Endothelial cell of umbilical vein (primary cell): Measurements from ENCODE around the gene GSTO2. TPM values are rescaled to one million over a fixed set of nuclear protein-coding genes. Genes with fewer than 3 reads are reported as not detected.
A peak's percentile ranks its signal among the peaks of the same experiment; 100 is the strongest.

Experiments used
- BruUV-seq: library from RNA; stranded (reverse); fragments of 400-500 nt; replicated peaks from 2 replicates; lab custom pipeline; 2021; lab: Mats Ljungman, UMichigan
- CTCF ChIA-PET: fragments of 300-600, 350-600 bp; sonication (Branson Sonifier 250); formaldehyde crosslinking; loops from one replicate; lab custom pipeline; 2021; ENCODE audit warnings: antibody characterized with exemption, inconsistent platforms; lab: Charles Lee
- POLR2A ChIA-PET: fragments of 300-600, 350-600 bp; sonication (Branson Sonifier 250); formaldehyde crosslinking; loops from one replicate; lab custom pipeline; 2021; ENCODE audit warnings: antibody characterized with exemption, inconsistent platforms; lab: Charles Lee
- DNase-seq: peaks from one replicate; pipeline ENCODE4 v3.0.0-alpha.2; 2011; ENCODE audit warnings: low read depth, low spot score
- FAIRE-seq: peaks from 2 replicates; lab custom pipeline; 2011; peaks lifted over from hg19 to GRCh38; lab: Jason Lieb, UNC
- H2AFZ ChIP-seq: 2 replicates; pipeline ENCODE4 v1.6.0; 2012; ENCODE audit warnings: low read depth, low read length, control low read depth, inconsistent platforms
- H3K27ac ChIP-seq: 2 replicates; pipeline ENCODE4 v1.5.1; 2011; ENCODE audit warnings: low read depth, mild to moderate bottlenecking, control low read depth, low read length, moderate library complexity; ENCODE audit not compliant: insufficient read depth
- H3K27me3 ChIP-seq, 2 experiments: 2 replicates each; pipeline versions ENCODE4 v1.6.0 to v1.6.1; 2011; ENCODE audit warnings: low read length in 2 of 2, mixed read lengths in 1 of 2; ENCODE audit not compliant: control insufficient read depth in 2 of 2, insufficient read depth in 2 of 2
- H3K36me3 ChIP-seq, 2 experiments: 2 replicates in 1 of 2; 3 replicates in 1 of 2; pipeline ENCODE4 v1.5.1; 2011; ENCODE audit warnings: low read length in 2 of 2, mild to moderate bottlenecking in 1 of 2, moderate library complexity in 1 of 2; ENCODE audit not compliant: control insufficient read depth in 2 of 2, insufficient read depth in 2 of 2; ENCODE audit errors: extremely low read depth in 1 of 2
- H3K4me1 ChIP-seq: 3 replicates; pipeline ENCODE4 v1.5.1; 2011; ENCODE audit warnings: mild to moderate bottlenecking, low read length; ENCODE audit not compliant: control insufficient read depth, insufficient read depth; ENCODE audit errors: extremely low read depth
- H3K4me2 ChIP-seq: 2 replicates; pipeline ENCODE4 v1.6.1; 2011; ENCODE audit warnings: low read length, control low read depth, mixed read lengths; ENCODE audit not compliant: insufficient read depth
- H3K4me3 ChIP-seq, 3 experiments: fragments of 200-600 bp in 1 of 3; sonication (generic), shearing (Covaris generic) in 1 of 3; replicated peaks in 1 of 3; 2 replicates each; pipeline ENCODE4 v1.5.1; 2011 to 2016; ENCODE audit warnings: control low read depth in 3 of 3, low read length in 3 of 3, mild to moderate bottlenecking in 2 of 3, inconsistent platforms in 1 of 3, low read depth in 1 of 3, moderate library complexity in 1 of 3; ENCODE audit not compliant: insufficient read depth in 1 of 3
- H3K79me2 ChIP-seq: 2 replicates; pipeline ENCODE4 v1.6.0; 2012; ENCODE audit warnings: low read length, inconsistent platforms; ENCODE audit not compliant: control insufficient read depth, insufficient read depth
- H3K9ac ChIP-seq: replicated peaks from 2 replicates; pipeline ENCODE3; 2011; ENCODE audit warnings: low read length, control low read depth; ENCODE audit not compliant: insufficient read depth; ENCODE audit errors: extremely low read depth
- H3K9me1 ChIP-seq: replicated peaks from 3 replicates; pipeline ENCODE4 v1.6.0; 2011; ENCODE audit warnings: mild to moderate bottlenecking, low read length; ENCODE audit not compliant: control insufficient read depth, insufficient read depth; ENCODE audit errors: extremely low read depth
- H3K9me3 ChIP-seq: replicated peaks from 2 replicates; pipeline ENCODE4 v1.5.1; 2012; ENCODE audit warnings: low read length, inconsistent platforms; ENCODE audit not compliant: control insufficient read depth, insufficient read depth
- H4K20me1 ChIP-seq: replicated peaks from 2 replicates; pipeline ENCODE3; 2011; ENCODE audit warnings: mild to moderate bottlenecking, low read length; ENCODE audit not compliant: control insufficient read depth, insufficient read depth; ENCODE audit errors: extremely low read depth
- EZH2 ChIP-seq: IDR thresholded peaks from 2 replicates; pipeline ENCODE4 v1.6.1; 2012; ENCODE audit warnings: borderline replicate concordance, low read depth, mild to moderate bottlenecking, moderate library complexity, low read length, inconsistent platforms; ENCODE audit not compliant: severe bottlenecking
- FOS ChIP-seq: IDR thresholded peaks from 2 replicates; pipeline ENCODE4 v1.6.1; 2011; ENCODE audit warnings: mild to moderate bottlenecking, low read length, moderate library complexity, borderline replicate concordance; ENCODE audit not compliant: insufficient read depth
- GATA2 ChIP-seq: IDR thresholded peaks from 2 replicates; pipeline ENCODE4 v1.7.0; 2011; ENCODE audit warnings: low read depth, mild to moderate bottlenecking, moderate library complexity, mixed read lengths, low read length; ENCODE audit not compliant: insufficient read length, insufficient read depth
- JUN ChIP-seq: IDR thresholded peaks from 2 replicates; pipeline ENCODE4 v1.6.1; 2011; ENCODE audit warnings: borderline replicate concordance, low read depth; ENCODE audit not compliant: insufficient read length, insufficient read depth
- MYC ChIP-seq: IDR thresholded peaks from one replicate; pipeline ENCODE4 v1.6.1; 2011; ENCODE audit warnings: mild to moderate bottlenecking, low read depth, low read length
- POLR2A ChIP-seq: IDR thresholded peaks from 2 replicates; pipeline ENCODE4 v1.6.1; 2012; ENCODE audit warnings: low read depth, mild to moderate bottlenecking, control low read depth, low read length
- POLR2AphosphoS5 ChIP-seq: IDR thresholded peaks from 2 replicates; pipeline ENCODE4 v1.6.1; 2012; ENCODE audit warnings: low read depth, mild to moderate bottlenecking, control low read depth, low read length, moderate library complexity; ENCODE audit not compliant: insufficient read depth
- dilution Hi-C: fragments of 300-500 bp; cut with MboI; formaldehyde crosslinking; loops from one replicate; pipeline ENCODE4 v1.15.0; 2019; ENCODE audit warnings: low sequenced_read_pairs; ENCODE audit not compliant: extremely low pct_ligation_motif_present
- intact Hi-C: fragments of 100-400 bp; cut with micrococcal nuclease; formaldehyde crosslinking; loops from one replicate; pipeline ENCODE4 v1.10.0; 2022
- polyA plus RNA-seq, 4 experiments: library from polyadenylated mRNA; depleted of rRNA in 3 of 4; stranded (reverse) in 3 of 4; unstranded in 1 of 4; fragments of >200 nt; gene quantifications; 2 replicates each; pipeline versions ENCODE4 v1.2.1 to v1.2.3, GENCODE V29; 2011 to 2012; ENCODE audit warnings: missing spikeins in 1 of 4
- total RNA-seq: library from RNA; stranded (reverse); gene quantifications from 2 replicates; pipeline ENCODE4 v1.2.3, GENCODE V29; 2021
- TF ChIP-seq, protein P1 (sequence below), 2 donors: IDR thresholded peaks; 1 replicate in 1 of 2; 2 replicates in 1 of 2; pipeline ENCODE4 v1.5.1; 2011; ENCODE audit warnings: low read length in 2 of 2, mild to moderate bottlenecking in 2 of 2, moderate library complexity in 2 of 2, control low read depth in 1 of 2, inconsistent platforms in 1 of 2, low read depth in 1 of 2; ENCODE audit not compliant: insufficient read depth in 1 of 2; ENCODE audit errors: extremely low read depth in 1 of 2
- TF ChIP-seq, protein P2 (sequence below): IDR thresholded peaks from 2 replicates; pipeline ENCODE4 v1.6.1; 2011; ENCODE audit not compliant: insufficient read depth, insufficient read length

Gene GSTO2
- total and polyA plus RNA-seq, 2 donors (not counting 3 experiments of a cell fraction or from before 2014, with no cell fraction given), result 0.84 to 1.4 TPM

DNA sequence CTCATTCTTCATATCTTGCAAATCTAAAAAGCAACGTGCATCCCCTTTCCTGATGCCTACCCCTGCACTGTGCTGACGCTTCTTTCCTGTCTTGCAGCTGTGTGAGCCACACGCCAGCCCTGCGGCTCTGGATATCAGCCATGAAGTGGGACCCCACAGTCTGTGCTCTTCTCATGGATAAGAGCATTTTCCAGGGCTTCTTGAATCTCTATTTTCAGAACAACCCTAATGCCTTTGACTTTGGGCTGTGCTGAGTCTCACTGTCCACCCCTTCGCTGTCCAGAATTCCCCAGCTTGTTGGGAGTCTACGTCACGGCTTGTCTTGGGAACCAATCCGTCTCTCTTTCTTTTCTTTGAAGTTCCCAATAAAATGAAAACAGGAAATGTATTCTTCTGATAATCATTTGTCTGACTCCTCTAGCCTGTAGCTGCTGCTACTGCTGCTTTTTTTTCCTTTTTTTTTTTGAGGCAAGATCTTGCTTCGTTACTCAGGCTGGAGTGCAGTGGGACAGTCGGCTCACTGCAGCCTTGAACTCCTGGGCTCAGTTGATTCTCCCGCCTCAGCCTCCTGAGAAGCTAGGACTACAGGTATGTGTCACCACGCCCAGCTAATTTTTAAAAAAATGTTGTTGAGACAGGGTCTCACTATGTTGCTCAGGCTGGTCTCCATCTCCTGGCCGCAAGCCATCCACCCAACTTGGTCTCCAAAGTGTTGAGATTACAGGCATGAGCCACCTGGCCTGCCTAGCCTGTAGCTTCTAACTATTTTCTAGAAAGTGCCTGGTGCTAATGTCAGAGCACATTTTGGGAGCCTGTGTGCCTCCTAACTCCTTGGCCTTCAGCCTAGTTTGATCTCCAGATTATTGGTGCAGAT, 30.3 kb downstream of the GSTO2 start:
- Histone ChIP-seq H4K20me1 (no peaks in the 10 kb centered on the region), H3K4me3 (no peak overlapping the region), H3K27ac (peak overlapping the region; percentile 89), H3K9ac (peak overlapping the region; percentile 46), H2AFZ (peak overlapping the region; percentile 7), H3K79me2 (no peaks in the 10 kb centered on the region), H3K4me1 (peaks cover 29% of the 10 kb centered on the region), H3K9me1 (no peaks in the 10 kb centered on the region), H3K36me3 (no peaks in the 10 kb centered on the region), H3K4me2 (peak overlapping the region; percentile 33), H3K9me3 (no peaks in the 10 kb centered on the region), H3K27me3 (no peaks in the 10 kb centered on the region)
- peak; percentile 56 for DNase-seq
- TF ChIP-seq POLR2A (no peak), GATA2 (peak; percentile 39)
- POLR2A ChIA-PET, result no interaction called here
- peak; percentile 46 for FAIRE-seq
- BruUV-seq, result no TSS peak
- CTCF ChIA-PET, result interaction anchor here (1.1 to 3.4 kb wide), 9 partner anchors 9 to 411 kb away, joined by 3 to 34 read pairs (median 6); partner anchors contain the start of genes CFAP58 and ITPRIP
- dilution Hi-C loops (no loop called here), intact Hi-C loops (no loop called here)

DNA sequence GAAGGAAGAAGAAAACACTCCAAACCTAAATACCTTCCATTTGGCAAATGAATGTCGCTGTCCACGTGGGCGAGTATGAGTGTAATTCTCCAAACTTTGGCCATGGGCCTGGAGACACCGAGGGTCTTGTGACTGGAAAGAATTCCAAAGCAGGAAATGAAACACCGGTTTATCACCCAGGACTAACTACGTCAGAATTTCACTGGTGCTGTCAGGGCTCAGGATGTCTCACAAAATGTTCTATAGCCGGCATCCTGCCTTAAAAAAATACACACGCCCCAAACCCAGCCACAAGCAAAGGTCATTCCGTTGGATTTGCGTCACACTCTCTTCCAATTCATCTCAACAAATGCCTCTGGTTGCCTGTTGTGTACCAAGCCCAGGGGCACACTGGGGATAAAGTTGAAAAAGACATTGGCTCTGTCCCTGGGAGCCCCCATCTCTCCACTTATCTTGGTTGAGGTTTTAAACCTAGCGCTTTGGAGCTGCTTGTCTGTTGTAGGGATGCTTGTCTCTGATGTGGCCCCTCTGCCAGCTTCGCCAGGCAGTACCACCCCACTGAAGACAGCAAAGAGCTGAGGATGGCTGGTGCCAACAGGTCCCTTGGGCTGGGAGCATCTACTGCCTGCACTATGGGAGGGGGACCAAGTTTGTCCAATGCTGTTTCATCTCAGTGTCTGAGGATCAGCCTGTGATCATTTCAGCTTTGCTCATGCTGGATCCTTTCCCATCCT, 31.2 kb downstream of the GSTO2 start:
- H4K20me1 ChIP-seq, result no peaks in the 10 kb centered on the region
- ChIA-PET POLR2A (interaction anchor here (0.6 kb wide), 1 partner anchor 36 kb away, joined by 7 read pairs; no protein-coding TSS in a partner anchor), CTCF (interaction anchor here (0.9 to 3.4 kb wide), 8 partner anchors 9 to 51 kb away, joined by 3 to 34 read pairs (median 6); partner anchors contain the start of gene ITPRIP)
- peak overlapping the region; percentile 33 for H3K4me2 ChIP-seq
- no peaks in the 10 kb centered on the region for H3K79me2 ChIP-seq
- no peaks in the 10 kb centered on the region for H3K36me3 ChIP-seq
- intact Hi-C loops (loop anchor here (1.0 kb wide), 3 partner anchors 9 to 38 kb away; partner anchors contain the start of gene ITPRIP), dilution Hi-C loops (no loop called here)
- DNase-seq (peak; percentile 96), FAIRE-seq (peak; percentile 96)
- TSS peak; percentile 83 for BruUV-seq
- H3K9me1 ChIP-seq, result no peaks in the 10 kb centered on the region
- H3K4me3 ChIP-seq, result no peak overlapping the region
- H3K4me1 ChIP-seq, result peaks cover 28% of the 10 kb centered on the region
- H2AFZ ChIP-seq, result peak overlapping the region; percentile 7
- TF ChIP-seq, protein P1, sequence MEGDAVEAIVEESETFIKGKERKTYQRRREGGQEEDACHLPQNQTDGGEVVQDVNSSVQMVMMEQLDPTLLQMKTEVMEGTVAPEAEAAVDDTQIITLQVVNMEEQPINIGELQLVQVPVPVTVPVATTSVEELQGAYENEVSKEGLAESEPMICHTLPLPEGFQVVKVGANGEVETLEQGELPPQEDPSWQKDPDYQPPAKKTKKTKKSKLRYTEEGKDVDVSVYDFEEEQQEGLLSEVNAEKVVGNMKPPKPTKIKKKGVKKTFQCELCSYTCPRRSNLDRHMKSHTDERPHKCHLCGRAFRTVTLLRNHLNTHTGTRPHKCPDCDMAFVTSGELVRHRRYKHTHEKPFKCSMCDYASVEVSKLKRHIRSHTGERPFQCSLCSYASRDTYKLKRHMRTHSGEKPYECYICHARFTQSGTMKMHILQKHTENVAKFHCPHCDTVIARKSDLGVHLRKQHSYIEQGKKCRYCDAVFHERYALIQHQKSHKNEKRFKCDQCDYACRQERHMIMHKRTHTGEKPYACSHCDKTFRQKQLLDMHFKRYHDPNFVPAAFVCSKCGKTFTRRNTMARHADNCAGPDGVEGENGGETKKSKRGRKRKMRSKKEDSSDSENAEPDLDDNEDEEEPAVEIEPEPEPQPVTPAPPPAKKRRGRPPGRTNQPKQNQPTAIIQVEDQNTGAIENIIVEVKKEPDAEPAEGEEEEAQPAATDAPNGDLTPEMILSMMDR (IDR thresholded peaks at IDR 0.05; ENCODE audit: extremely low read depth in 1 of 2, insufficient read depth in 1 of 2, low read depth in 1 of 2, low read length in 2 of 2), result no peak
- peak; percentile 74 for TF ChIP-seq FOS
- TF ChIP-seq GATA2, result peak; percentile 58
- TF ChIP-seq POLR2AphosphoS5, result peak; percentile 46
- TF ChIP-seq POLR2A, result peak; percentile 39
- no peak for TF ChIP-seq MYC
- TF ChIP-seq, protein P2, sequence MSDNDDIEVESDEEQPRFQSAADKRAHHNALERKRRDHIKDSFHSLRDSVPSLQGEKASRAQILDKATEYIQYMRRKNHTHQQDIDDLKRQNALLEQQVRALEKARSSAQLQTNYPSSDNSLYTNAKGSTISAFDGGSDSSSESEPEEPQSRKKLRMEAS, result peak; percentile 84
- TF ChIP-seq EZH2, result no peak
- peak; percentile 87 for TF ChIP-seq JUN
- H3K9me3 ChIP-seq, result no peaks in the 10 kb centered on the region
- no peaks in the 10 kb centered on the region for H3K27me3 ChIP-seq
- peak overlapping the region; percentile 81 for H3K9ac ChIP-seq
- peak overlapping the region; percentile 89 for H3K27ac ChIP-seq
